Measurements from ENCODE around the gene ASTN2.

The ASTN2 gene

GRCh38 chr9:117250610-117251215 is 164.1 kb downstream of the ASTN2 start:
- DNase-seq (ENCODE audit: low read depth in 2 of 3, low spot score in 1 of 3): no peak

GRCh38 chr9:117249799-117250198 is 165.1 kb downstream of the ASTN2 start:
- no peak for DNase-seq (ENCODE audit: low read depth in 2 of 3, low spot score in 1 of 3)

- DNase-seq (ENCODE audit: low read depth in 2 of 3, low spot score in 1 of 3): no peak
These were observed 167.6 kb downstream of the ASTN2 start for GRCh38 chr9:117247266-117247665.

- DNase-seq (ENCODE audit: low read depth in 2 of 3, low spot score in 1 of 3): no peak
These were observed 169.6 kb downstream of the ASTN2 start for GRCh38 chr9:117245175-117245829.

GRCh38 chr9:117242082-117242481 is 172.8 kb downstream of the ASTN2 start:
- DNase-seq (ENCODE audit: low read depth in 2 of 3, low spot score in 1 of 3): no peak

GRCh38 chr9:117239428-117239827 is 175.4 kb downstream of the ASTN2 start:
- DNase-seq (ENCODE audit: low read depth in 2 of 3, low spot score in 1 of 3): no peak

GRCh38 chr9:117234103-117234502 is 180.8 kb downstream of the ASTN2 start:
- DNase-seq (ENCODE audit: low read depth in 2 of 3, low spot score in 1 of 3): no peak

GRCh38 chr9:117233016-117233415 is 181.8 kb downstream of the ASTN2 start:
- DNase-seq (ENCODE audit: low read depth in 2 of 3, low spot score in 1 of 3): no peak

GRCh38 chr9:117232281-117232680 is 182.6 kb downstream of the ASTN2 start:
- no peak for DNase-seq (ENCODE audit: low read depth in 2 of 3, low spot score in 1 of 3)

- no peak for DNase-seq (ENCODE audit: low read depth in 2 of 3, low spot score in 1 of 3)
These were observed 183.8 kb downstream of the ASTN2 start for GRCh38 chr9:117231012-117231411.

- DNase-seq (ENCODE audit: low read depth in 2 of 3, low spot score in 1 of 3): no peak
These were observed 190.2 kb downstream of the ASTN2 start for GRCh38 chr9:117224695-117225094.

- DNase-seq (ENCODE audit: low read depth in 2 of 3, low spot score in 1 of 3): no peak
These were observed 195.9 kb downstream of the ASTN2 start for GRCh38 chr9:117218951-117219350.

- DNase-seq (ENCODE audit: low read depth in 2 of 3, low spot score in 1 of 3): no peak
These were observed 200.4 kb downstream of the ASTN2 start for GRCh38 chr9:117214416-117214815.

GRCh38 chr9:117211280-117211679 is 203.6 kb downstream of the ASTN2 start:
- DNase-seq (ENCODE audit: low read depth in 2 of 3, low spot score in 1 of 3): no peak

GRCh38 chr9:117205806-117206205 is 209.1 kb downstream of the ASTN2 start:
- DNase-seq (ENCODE audit: low read depth in 2 of 3, low spot score in 1 of 3): no peak

GRCh38 chr9:117204971-117205370 is 209.9 kb downstream of the ASTN2 start:
- DNase-seq (ENCODE audit: low read depth in 2 of 3, low spot score in 1 of 3): no peak

- DNase-seq (ENCODE audit: low read depth in 2 of 3, low spot score in 1 of 3): no peak
These were observed 223.2 kb downstream of the ASTN2 start for GRCh38 chr9:117191504-117192261.

GRCh38 chr9:117189121-117189520 is 225.7 kb downstream of the ASTN2 start:
- DNase-seq (ENCODE audit: low read depth in 2 of 3, low spot score in 1 of 3): no peak

GRCh38 chr9:117188394-117188793 is 226.5 kb downstream of the ASTN2 start:
- DNase-seq (ENCODE audit: low read depth in 2 of 3, low spot score in 1 of 3): no peak

GRCh38 chr9:117187498-117187897 is 227.4 kb downstream of the ASTN2 start:
- DNase-seq (ENCODE audit: low read depth in 2 of 3, low spot score in 1 of 3): no peak

- no peak for DNase-seq (ENCODE audit: low read depth in 2 of 3, low spot score in 1 of 3)
These were observed 230.7 kb downstream of the ASTN2 start for GRCh38 chr9:117184173-117184572.

- no peak for DNase-seq (ENCODE audit: low read depth in 2 of 3, low spot score in 1 of 3)
These were observed 232.8 kb downstream of the ASTN2 start for GRCh38 chr9:117182046-117182445.
